HL-60 (cell line): Measurements from ENCODE around the gene RNASE13.

Experiments used
- POLR2AphosphoS5 ChIP-seq: IDR thresholded peaks from 2 replicates; pipeline ENCODE4 v1.6.1; 2012; ENCODE audit warnings: low read depth
- SPI1 ChIP-seq: IDR thresholded peaks from 2 replicates; pipeline ENCODE4 v1.6.1; 2012; ENCODE audit warnings: low read depth, mild to moderate bottlenecking, borderline replicate concordance
- TF ChIP-seq, protein P1 (sequence below): IDR thresholded peaks from one replicate; pipeline ENCODE4 v1.5.1; 2011; ENCODE audit warnings: low read length, control low read depth, inconsistent platforms; ENCODE audit not compliant: insufficient read depth
- TF ChIP-seq, protein P2 (sequence below): IDR thresholded peaks from 2 replicates; pipeline ENCODE4 v1.6.1; 2012; ENCODE audit warnings: low read depth; ENCODE audit not compliant: insufficient replicate concordance

DNA sequence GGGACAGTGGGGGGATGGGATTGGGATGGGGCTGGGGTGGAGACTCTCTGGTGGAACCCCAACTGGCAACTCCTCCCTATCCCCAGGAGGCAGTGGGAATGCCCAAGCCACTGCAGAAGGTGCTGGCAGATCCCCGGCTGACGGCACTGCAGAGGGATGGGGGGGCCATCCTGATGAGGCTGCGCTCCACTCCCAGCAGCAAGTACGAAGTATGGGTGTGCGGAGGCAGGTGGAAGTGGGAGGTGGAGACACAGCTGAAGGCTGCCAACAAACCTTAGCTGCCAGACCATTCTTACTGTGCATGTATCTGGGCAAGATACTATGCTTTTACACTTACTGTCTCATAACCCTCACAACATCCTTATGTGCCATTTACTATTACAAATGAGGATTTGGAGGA is 43.7 kb upstream of the RNASE13 start:
- TF ChIP-seq, protein P1, sequence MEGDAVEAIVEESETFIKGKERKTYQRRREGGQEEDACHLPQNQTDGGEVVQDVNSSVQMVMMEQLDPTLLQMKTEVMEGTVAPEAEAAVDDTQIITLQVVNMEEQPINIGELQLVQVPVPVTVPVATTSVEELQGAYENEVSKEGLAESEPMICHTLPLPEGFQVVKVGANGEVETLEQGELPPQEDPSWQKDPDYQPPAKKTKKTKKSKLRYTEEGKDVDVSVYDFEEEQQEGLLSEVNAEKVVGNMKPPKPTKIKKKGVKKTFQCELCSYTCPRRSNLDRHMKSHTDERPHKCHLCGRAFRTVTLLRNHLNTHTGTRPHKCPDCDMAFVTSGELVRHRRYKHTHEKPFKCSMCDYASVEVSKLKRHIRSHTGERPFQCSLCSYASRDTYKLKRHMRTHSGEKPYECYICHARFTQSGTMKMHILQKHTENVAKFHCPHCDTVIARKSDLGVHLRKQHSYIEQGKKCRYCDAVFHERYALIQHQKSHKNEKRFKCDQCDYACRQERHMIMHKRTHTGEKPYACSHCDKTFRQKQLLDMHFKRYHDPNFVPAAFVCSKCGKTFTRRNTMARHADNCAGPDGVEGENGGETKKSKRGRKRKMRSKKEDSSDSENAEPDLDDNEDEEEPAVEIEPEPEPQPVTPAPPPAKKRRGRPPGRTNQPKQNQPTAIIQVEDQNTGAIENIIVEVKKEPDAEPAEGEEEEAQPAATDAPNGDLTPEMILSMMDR = no peak
- TF ChIP-seq POLR2AphosphoS5 (no peak), SPI1 (no peak)
- TF ChIP-seq, protein P2, sequence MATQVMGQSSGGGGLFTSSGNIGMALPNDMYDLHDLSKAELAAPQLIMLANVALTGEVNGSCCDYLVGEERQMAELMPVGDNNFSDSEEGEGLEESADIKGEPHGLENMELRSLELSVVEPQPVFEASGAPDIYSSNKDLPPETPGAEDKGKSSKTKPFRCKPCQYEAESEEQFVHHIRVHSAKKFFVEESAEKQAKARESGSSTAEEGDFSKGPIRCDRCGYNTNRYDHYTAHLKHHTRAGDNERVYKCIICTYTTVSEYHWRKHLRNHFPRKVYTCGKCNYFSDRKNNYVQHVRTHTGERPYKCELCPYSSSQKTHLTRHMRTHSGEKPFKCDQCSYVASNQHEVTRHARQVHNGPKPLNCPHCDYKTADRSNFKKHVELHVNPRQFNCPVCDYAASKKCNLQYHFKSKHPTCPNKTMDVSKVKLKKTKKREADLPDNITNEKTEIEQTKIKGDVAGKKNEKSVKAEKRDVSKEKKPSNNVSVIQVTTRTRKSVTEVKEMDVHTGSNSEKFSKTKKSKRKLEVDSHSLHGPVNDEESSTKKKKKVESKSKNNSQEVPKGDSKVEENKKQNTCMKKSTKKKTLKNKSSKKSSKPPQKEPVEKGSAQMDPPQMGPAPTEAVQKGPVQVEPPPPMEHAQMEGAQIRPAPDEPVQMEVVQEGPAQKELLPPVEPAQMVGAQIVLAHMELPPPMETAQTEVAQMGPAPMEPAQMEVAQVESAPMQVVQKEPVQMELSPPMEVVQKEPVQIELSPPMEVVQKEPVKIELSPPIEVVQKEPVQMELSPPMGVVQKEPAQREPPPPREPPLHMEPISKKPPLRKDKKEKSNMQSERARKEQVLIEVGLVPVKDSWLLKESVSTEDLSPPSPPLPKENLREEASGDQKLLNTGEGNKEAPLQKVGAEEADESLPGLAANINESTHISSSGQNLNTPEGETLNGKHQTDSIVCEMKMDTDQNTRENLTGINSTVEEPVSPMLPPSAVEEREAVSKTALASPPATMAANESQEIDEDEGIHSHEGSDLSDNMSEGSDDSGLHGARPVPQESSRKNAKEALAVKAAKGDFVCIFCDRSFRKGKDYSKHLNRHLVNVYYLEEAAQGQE = no peak
